Epithelial cell of esophagus (primary cell): ENCODE measurements around the gene TNS3.

Experiments
- DNase-seq: peaks from one replicate; pipeline ENCODE4 v3.0.0; 2010; ENCODE audit warnings: low read depth
- H3K4me3 ChIP-seq: 2 replicates; pipeline ENCODE4 v1.5.1; 2011; ENCODE audit warnings: mild to moderate bottlenecking, low read length, control low read depth
- TF ChIP-seq, protein P1 (sequence below): IDR thresholded peaks from 2 replicates; pipeline ENCODE4 v1.5.1; 2011; ENCODE audit warnings: low read depth, mild to moderate bottlenecking, low read length, control low read depth, inconsistent platforms; ENCODE audit not compliant: insufficient read depth; ENCODE audit errors: missing control alignments

Gene TNS3

DNA sequence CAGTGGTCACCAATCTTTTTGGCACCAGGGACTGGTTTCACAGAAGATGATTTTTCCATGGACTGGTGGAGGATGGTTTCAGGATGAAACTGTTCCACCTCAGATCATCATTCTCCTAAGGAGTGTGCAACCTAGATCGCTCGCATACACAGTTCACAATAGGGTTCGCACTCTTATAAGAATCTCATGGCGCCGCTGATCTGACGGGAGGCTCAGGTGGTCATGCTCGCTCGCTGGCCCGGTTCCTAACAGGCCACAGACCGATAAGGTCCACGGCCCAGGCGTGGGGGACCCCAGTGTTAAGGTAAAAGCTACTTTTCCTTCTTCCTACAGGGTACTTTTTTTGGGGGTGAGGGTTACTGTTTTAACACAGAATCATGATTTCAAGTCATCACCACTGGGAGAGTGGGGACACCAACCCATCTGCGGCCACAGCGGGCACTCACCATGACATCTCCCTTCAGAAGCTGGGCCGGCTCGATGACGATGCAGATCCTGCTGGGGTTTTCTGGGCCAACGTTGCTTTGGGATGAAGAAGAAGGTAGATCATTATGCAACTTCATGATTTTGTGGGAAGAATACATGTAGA is 170.5 kb downstream of the TNS3 start:
- TF ChIP-seq, protein P1, sequence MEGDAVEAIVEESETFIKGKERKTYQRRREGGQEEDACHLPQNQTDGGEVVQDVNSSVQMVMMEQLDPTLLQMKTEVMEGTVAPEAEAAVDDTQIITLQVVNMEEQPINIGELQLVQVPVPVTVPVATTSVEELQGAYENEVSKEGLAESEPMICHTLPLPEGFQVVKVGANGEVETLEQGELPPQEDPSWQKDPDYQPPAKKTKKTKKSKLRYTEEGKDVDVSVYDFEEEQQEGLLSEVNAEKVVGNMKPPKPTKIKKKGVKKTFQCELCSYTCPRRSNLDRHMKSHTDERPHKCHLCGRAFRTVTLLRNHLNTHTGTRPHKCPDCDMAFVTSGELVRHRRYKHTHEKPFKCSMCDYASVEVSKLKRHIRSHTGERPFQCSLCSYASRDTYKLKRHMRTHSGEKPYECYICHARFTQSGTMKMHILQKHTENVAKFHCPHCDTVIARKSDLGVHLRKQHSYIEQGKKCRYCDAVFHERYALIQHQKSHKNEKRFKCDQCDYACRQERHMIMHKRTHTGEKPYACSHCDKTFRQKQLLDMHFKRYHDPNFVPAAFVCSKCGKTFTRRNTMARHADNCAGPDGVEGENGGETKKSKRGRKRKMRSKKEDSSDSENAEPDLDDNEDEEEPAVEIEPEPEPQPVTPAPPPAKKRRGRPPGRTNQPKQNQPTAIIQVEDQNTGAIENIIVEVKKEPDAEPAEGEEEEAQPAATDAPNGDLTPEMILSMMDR = no peak
- no peak overlapping the region for H3K4me3 ChIP-seq
- DNase-seq = no peak

DNA sequence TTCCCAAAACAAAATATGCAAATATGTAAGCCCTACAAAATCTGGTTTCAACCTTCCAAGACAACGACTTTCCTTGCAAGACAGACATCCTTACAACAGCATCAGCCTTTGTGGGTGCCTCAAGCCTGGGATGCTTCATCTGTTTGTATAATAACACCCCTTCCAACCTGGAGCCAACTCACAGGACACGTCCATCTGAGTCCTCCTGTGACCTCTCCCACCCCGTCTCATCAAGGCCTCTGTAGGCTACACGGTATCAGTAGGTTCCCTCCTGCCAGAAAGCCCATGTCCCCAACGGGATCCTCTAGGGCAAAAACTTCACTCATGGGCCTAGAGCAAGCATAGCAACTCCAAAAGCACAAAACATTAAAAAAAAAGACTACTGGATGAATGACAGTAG is 173.2 kb downstream of the TNS3 start:
- DNase-seq = no peak
- no peak overlapping the region for H3K4me3 ChIP-seq
- TF ChIP-seq, protein P1 = no peak

DNA sequence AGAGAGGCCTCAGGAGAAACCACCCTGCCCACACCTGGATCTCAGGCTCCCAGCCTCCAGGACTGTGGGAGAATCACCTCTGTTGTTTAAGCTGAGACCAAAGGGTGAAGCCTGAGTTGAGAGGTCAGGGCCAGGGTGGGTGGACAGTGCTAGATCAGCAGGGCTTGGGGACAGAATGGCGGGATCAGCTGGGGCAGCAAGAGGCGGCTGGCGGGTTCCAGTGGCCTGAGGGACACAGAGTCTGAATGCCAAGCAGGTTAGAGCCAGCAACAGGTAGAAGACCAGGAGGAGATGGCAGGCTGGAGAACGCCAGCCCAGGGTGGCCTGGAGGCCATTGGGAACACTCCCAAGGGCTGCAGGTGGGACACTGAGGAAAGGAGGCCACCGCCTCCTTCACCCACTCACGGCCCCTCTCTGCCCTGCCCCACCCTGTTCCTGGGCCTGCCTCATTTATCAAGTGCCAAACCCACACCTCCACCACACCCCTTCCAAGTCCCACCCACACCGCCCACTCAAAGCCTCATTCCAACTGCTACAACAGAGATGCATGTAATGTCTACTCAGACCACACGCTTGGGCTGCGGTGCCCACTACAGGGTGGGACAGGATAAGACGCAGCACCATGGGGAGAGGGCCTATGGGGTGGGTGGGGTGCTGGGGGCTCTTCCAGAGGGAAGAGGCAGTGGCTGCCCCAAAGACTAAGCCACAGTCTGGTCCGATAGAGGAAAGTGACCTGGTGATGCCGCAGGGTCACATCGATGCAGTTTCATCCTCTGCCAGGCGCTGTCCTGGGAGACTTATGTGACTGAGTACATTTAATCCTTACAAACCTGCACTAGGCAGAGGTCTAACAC is 173.9 kb downstream of the TNS3 start:
- TF ChIP-seq, protein P1 = no peak
- no peak for DNase-seq
- no peak overlapping the region for H3K4me3 ChIP-seq

DNA sequence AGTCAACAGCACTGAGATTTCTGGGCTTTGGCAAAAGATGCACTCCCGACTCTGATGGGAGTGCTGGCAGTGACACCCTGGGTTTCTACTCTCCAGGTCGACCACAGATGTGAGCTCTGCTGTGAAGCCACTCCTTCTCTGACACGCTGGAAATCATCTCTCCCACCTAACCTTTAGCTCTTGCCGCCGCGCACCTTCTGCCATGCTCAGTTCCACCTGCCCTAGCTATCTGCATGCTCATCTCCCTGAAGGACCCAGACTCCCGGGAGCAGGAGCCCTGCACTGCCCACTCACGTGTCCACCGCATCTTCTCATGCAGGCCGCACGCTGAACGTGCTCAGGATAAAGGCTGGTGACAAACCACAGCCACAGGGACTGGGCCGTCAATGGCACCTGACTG is 174.8 kb downstream of the TNS3 start:
- TF ChIP-seq, protein P1 = no peak
- no peak for DNase-seq
- no peak overlapping the region for H3K4me3 ChIP-seq

DNA sequence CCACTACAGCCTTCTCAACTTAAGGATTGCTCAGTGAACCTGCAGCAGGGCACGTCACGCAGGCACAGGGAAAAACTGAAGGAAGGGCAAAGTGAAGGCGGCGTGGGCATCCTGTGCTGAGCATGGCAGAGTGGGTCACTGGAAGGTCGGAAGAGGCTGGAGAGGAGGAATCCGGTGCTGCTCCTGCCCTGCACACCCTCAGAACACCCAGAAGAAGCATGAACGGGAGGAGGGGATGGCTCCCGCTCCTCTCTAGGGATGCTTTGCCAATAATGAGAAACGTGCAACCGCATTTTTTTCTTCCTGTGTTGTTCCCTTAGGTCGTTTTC is 175.1 kb downstream of the TNS3 start:
- DNase-seq = no peak
- H3K4me3 ChIP-seq = no peak overlapping the region
- TF ChIP-seq, protein P1 = no peak

DNA sequence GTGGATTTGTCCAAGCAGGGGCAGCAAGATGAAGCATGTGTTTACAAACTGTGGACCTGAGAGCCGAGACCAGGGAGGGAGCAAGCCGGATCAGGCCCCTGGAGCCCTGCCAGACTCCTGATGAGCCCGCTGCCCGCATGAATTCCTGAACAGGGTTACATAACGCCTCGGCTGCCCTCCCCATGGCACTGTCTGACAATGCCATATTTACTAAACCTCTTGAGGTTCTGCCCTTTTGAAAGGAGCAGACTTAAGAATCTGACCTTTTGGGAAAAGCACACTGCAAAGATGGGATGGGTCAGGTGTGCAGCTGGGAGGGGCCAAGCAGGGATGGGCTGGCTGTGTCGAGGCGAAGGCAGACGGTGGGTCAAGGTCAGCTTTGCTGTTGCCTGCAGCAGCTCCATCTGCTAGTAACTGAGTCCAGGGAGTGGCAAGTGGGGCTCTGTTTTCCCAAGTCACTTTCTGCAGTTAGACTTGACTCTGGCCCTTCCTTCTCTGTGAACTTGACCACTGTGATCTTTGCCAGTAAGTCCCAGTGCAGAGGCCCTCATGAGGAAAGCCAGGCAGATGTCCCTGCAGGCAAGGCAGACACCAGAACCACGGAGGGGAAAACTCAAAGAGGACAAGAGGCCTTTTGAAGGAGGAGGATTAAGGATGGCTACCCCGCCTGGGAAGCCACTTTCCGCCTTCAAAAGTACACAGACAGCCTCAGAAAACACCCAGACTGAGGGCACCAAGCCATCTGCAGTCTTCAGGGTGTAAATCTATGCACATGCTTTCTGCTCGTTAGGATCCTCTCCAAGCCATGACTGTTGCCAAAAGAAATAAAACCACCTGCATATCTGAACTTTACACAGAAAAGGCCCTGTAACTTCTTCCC is 175.8 kb downstream of the TNS3 start:
- TF ChIP-seq, protein P1 = no peak
- no peak overlapping the region for H3K4me3 ChIP-seq
- DNase-seq = peak; percentile 87
